Caco-2 (cell line): ENCODE results near the gene UBR7. TPM values are rescaled to one million over a fixed set of nuclear protein-coding genes. Genes with fewer than 3 reads are reported as not detected.

ENCODE experiments used
- BruUV-seq: library from RNA; stranded (reverse); fragments of 400-500 nt; replicated peaks from 2 replicates; lab custom pipeline; 2021; lab: Mats Ljungman, UMichigan
- CTCF ChIA-PET: fragments of 300-600 bp; sonication (Branson Sonifier 250); formaldehyde crosslinking; loops from one replicate; lab custom pipeline; 2022; ENCODE audit warnings: antibody characterized with exemption; lab: Charles Lee
- POLR2A ChIA-PET: fragments of 300-600 bp; sonication (Branson Sonifier 250); formaldehyde crosslinking; loops from one replicate; lab custom pipeline; 2022; ENCODE audit warnings: antibody characterized with exemption; lab: Charles Lee
- DNase-seq, 2 experiments: peaks; one replicate each; pipeline versions ENCODE4 v3.0.0 to v3.0.0-alpha.2; 2020 to 2022
- H3K27me3 ChIP-seq: replicated peaks from 2 replicates; pipeline ENCODE4 v1.6.0; 2011; ENCODE audit warnings: low read length; ENCODE audit not compliant: control insufficient read depth, insufficient read depth
- H3K36me3 ChIP-seq: 2 replicates; pipeline ENCODE4 v1.5.1; 2011; ENCODE audit warnings: low read length; ENCODE audit not compliant: control insufficient read depth, insufficient read depth
- H3K4me1 ChIP-seq: fragments of 250-450 bp; sonication (Bioruptor Pico); 2 replicates; pipeline ENCODE4 v1.5.1; 2020; ENCODE audit warnings: mild to moderate bottlenecking
- H3K4me3 ChIP-seq: 2 replicates; pipeline ENCODE4 v1.5.1; 2011; ENCODE audit warnings: low read depth, mild to moderate bottlenecking, control low read depth, low read length
- H3K9me3 ChIP-seq: fragments of 250-450 bp; sonication (Bioruptor Pico); 2 replicates; pipeline ENCODE4 v1.5.1; 2020; ENCODE audit warnings: mild to moderate bottlenecking, moderate library complexity
- H3K27ac Mint-ChIP-seq: one replicate; pipeline ENCODE4 v1.8.0; 2022; ENCODE audit warnings: mixed read lengths; ENCODE audit not compliant: unreplicated experiment
- H3K27me3 Mint-ChIP-seq: one replicate; pipeline ENCODE4 v1.8.0; 2022; ENCODE audit warnings: mixed read lengths; ENCODE audit not compliant: insufficient read depth, unreplicated experiment
- H3K36me3 Mint-ChIP-seq: one replicate; pipeline ENCODE4 v1.8.0; 2022; ENCODE audit warnings: mild to moderate bottlenecking, mixed read lengths; ENCODE audit not compliant: insufficient read depth, unreplicated experiment
- H3K4me1 Mint-ChIP-seq: one replicate; pipeline ENCODE4 v1.8.0; 2022; ENCODE audit warnings: low read depth, mixed read lengths; ENCODE audit not compliant: unreplicated experiment
- H3K4me3 Mint-ChIP-seq: one replicate; pipeline ENCODE4 v1.8.0; 2022; ENCODE audit warnings: mild to moderate bottlenecking, moderate library complexity, mixed read lengths; ENCODE audit not compliant: unreplicated experiment
- H3K9me3 Mint-ChIP-seq: one replicate; pipeline ENCODE4 v1.8.0; 2022; ENCODE audit warnings: mixed read lengths; ENCODE audit not compliant: unreplicated experiment
- intact Hi-C: fragments of 100-400 bp; cut with micrococcal nuclease; formaldehyde crosslinking; loops from one replicate; pipeline ENCODE4 v1.10.0; 2022; ENCODE audit not compliant: unreplicated experiment
- total RNA-seq: library from RNA; stranded (reverse); gene quantifications from 2 replicates; pipeline ENCODE4 v1.2.3, GENCODE V29; 2022
- TF ChIP-seq, protein P1 (sequence below), 2 experiments: fragments of 200-600 bp in 1 of 2; IDR thresholded peaks; 1 replicate in 1 of 2; 2 replicates in 1 of 2; pipeline versions ENCODE4 v1.5.1 to v1.8.0; 2011 to 2022; ENCODE audit warnings: antibody characterized with exemption in 1 of 2, control low read depth in 1 of 2, inconsistent platforms in 1 of 2, low read depth in 1 of 2, low read length in 1 of 2, mild to moderate bottlenecking in 1 of 2, moderate library complexity in 1 of 2; ENCODE audit not compliant: insufficient read depth in 1 of 2, severe bottlenecking in 1 of 2, unreplicated experiment in 1 of 2

The UBR7 gene
- total RNA-seq, 1 experiment from 2014 or later: 19.6 TPM

DNA sequence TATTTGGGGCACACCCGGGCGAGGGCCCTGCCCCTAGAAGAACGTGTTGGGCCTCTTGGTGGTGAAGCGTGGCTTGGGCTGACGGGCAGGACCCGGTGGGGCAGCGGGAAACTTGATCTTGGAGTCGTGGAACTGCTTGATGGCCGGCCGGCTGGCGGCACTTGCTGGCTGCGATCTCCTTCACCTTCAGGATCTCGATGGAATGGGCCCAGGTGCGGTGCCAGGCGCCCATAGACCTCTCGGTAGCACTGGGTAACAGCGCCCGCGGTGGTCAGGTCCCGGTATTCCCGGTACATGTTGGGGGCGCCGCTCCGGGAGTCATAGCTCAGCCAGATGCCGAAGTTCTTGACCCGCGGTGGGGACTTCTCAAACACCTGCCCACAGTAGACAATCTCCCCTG is 16.5 kb downstream of the UBR7 start:
- Histone ChIP-seq H3K27me3 (no peaks in the 10 kb centered on the region), H3K36me3 (no peaks in the 10 kb centered on the region), H3K9me3 (no peaks in the 10 kb centered on the region), H3K4me1 (no peaks in the 10 kb centered on the region), H3K4me3 (no peak overlapping the region)
- POLR2A ChIA-PET: no interaction called here
- H3K27me3 Mint-ChIP-seq: no peaks in the 10 kb centered on the region
- CTCF ChIA-PET: interaction anchor here (0.9 kb wide), 1 partner anchor 109 kb away, joined by 3 read pairs; no protein-coding TSS in a partner anchor
- no peaks in the 10 kb centered on the region for H3K9me3 Mint-ChIP-seq
- intact Hi-C loops: no loop called here
- no peak overlapping the region for H3K27ac Mint-ChIP-seq
- H3K4me3 Mint-ChIP-seq: no peak overlapping the region
- TF ChIP-seq, protein P1, sequence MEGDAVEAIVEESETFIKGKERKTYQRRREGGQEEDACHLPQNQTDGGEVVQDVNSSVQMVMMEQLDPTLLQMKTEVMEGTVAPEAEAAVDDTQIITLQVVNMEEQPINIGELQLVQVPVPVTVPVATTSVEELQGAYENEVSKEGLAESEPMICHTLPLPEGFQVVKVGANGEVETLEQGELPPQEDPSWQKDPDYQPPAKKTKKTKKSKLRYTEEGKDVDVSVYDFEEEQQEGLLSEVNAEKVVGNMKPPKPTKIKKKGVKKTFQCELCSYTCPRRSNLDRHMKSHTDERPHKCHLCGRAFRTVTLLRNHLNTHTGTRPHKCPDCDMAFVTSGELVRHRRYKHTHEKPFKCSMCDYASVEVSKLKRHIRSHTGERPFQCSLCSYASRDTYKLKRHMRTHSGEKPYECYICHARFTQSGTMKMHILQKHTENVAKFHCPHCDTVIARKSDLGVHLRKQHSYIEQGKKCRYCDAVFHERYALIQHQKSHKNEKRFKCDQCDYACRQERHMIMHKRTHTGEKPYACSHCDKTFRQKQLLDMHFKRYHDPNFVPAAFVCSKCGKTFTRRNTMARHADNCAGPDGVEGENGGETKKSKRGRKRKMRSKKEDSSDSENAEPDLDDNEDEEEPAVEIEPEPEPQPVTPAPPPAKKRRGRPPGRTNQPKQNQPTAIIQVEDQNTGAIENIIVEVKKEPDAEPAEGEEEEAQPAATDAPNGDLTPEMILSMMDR (IDR thresholded peaks at IDR 0.05; ENCODE audit: insufficient read depth in 1 of 2, low read depth in 1 of 2, low read length in 1 of 2, severe bottlenecking in 1 of 2, unreplicated experiment in 1 of 2): no peak
- no TSS peak for BruUV-seq
- H3K36me3 Mint-ChIP-seq: peaks cover 29% of the 10 kb centered on the region
- no peaks in the 10 kb centered on the region for H3K4me1 Mint-ChIP-seq
- DNase-seq: no peak

DNA sequence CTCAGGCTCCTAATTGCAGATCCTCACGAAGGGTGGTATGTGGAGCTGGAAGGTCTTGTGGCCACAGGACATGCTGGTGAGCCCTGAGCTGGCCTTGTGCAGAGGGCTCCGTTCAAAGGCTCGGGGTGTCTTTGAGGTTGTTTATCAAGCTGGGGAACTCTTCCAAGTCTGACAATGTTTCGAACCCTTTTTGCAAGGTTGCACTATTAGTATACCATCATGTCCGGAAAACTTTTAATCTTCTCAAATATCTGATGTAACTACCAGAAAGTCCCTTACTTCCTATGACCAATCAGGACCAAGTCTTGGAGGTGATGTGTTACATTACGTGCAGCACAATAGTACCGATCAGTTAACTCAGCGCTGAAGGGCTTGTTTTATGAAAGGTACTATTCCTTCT is 21.5 kb downstream of the UBR7 start:
- no peaks in the 10 kb centered on the region for H3K27me3 ChIP-seq
- Mint-ChIP-seq H3K9me3 (no peaks in the 10 kb centered on the region), H3K27ac (no peak overlapping the region), H3K4me1 (no peaks in the 10 kb centered on the region), H3K36me3 (peaks cover 7% of the 10 kb centered on the region), H3K4me3 (no peak overlapping the region), H3K27me3 (no peaks in the 10 kb centered on the region)
- no peaks in the 10 kb centered on the region for H3K4me1 ChIP-seq
- TSS peak; percentile 22 for BruUV-seq
- intact Hi-C loops: no loop called here
- CTCF ChIA-PET: no interaction called here
- TF ChIP-seq, protein P1 (IDR thresholded peaks at IDR 0.05; ENCODE audit: insufficient read depth in 1 of 2, low read depth in 1 of 2, low read length in 1 of 2, severe bottlenecking in 1 of 2, unreplicated experiment in 1 of 2): no peak
- H3K4me3 ChIP-seq: no peak overlapping the region
- H3K9me3 ChIP-seq: no peaks in the 10 kb centered on the region
- POLR2A ChIA-PET: no interaction called here
- DNase-seq: no peak
- H3K36me3 ChIP-seq: no peaks in the 10 kb centered on the region

DNA sequence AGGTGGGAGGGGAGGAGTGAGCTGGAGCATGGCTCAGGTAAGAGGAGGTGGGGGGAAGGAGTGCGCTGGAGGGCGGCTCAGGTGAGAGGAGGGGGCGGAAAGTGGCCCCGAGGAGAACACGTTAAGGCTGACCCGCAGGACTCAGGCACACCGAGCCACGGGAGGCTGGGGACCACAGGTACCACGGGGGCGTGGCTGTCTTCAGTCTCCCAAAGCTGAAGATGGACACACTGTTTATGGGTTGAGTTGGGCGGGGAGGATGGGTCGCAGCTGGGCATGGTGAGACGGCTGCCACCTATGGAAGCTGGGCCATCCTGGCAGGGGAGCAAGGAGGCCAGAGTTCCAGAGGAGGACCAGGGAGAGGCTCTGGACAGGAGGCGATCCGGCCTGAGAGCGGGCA is 23.5 kb downstream of the UBR7 start:
- H3K4me1 Mint-ChIP-seq: no peaks in the 10 kb centered on the region
- H3K4me3 Mint-ChIP-seq: peak overlapping the region; percentile 73
- DNase-seq: no peak
- Histone ChIP-seq H3K36me3 (no peaks in the 10 kb centered on the region), H3K9me3 (no peaks in the 10 kb centered on the region), H3K4me3 (no peak overlapping the region; the same call in 1 of the 2 replicates), H3K27me3 (no peaks in the 10 kb centered on the region), H3K4me1 (no peaks in the 10 kb centered on the region)
- TF ChIP-seq, protein P1 (IDR thresholded peaks at IDR 0.05; ENCODE audit: insufficient read depth in 1 of 2, low read depth in 1 of 2, low read length in 1 of 2, severe bottlenecking in 1 of 2, unreplicated experiment in 1 of 2): no peak
- intact Hi-C loops: no loop called here
- H3K36me3 Mint-ChIP-seq: peaks cover 7% of the 10 kb centered on the region
- ChIA-PET POLR2A (no interaction called here), CTCF (no interaction called here)
- no peaks in the 10 kb centered on the region for H3K27me3 Mint-ChIP-seq
- H3K27ac Mint-ChIP-seq: peak overlapping the region; percentile 47
- BruUV-seq: no TSS peak
- H3K9me3 Mint-ChIP-seq: no peaks in the 10 kb centered on the region
